CD4-positive, alpha-beta T cell treated with Interleukin-15 for 4 hours (primary cell): ENCODE measurements around the gene RBBP7.

Source experiments
- DNase-seq: peaks from one replicate; pipeline ENCODE4 v3.0.0-alpha.2; 2020; ENCODE audit warnings: low spot score

The RBBP7 gene

GRCh38 chrX:16825264-16826035, 44.7 kb downstream of the RBBP7 start:
- no peak for DNase-seq

GRCh38 chrX:16822723-16823122, 47.4 kb downstream of the RBBP7 start:
- no peak for DNase-seq

- DNase-seq = no peak
These were observed 50.5 kb downstream of the RBBP7 start for GRCh38 chrX:16819634-16820033.

- DNase-seq = no peak
These were observed 55.6 kb downstream of the RBBP7 start for GRCh38 chrX:16814597-16814996.

GRCh38 chrX:16807976-16808542, 62.1 kb downstream of the RBBP7 start:
- DNase-seq = no peak

GRCh38 chrX:16807548-16807947, 62.6 kb downstream of the RBBP7 start:
- no peak for DNase-seq

- no peak for DNase-seq
These were observed 65.2 kb downstream of the RBBP7 start for GRCh38 chrX:16804923-16805464.

GRCh38 chrX:16797841-16798240, 72.3 kb downstream of the RBBP7 start:
- DNase-seq = no peak

GRCh38 chrX:16797358-16797757, 72.8 kb downstream of the RBBP7 start:
- no peak for DNase-seq

GRCh38 chrX:16796298-16796697, 73.9 kb downstream of the RBBP7 start:
- DNase-seq = no peak
